Nephron (organoid): ENCODE results near the gene AGAP1.

Experiments used
- H3K27ac Mint-ChIP-seq, 3 experiments: 2 replicates each; pipeline ENCODE4 v1.8.0; 2020; ENCODE audit warnings: mixed read lengths in 3 of 3, mild to moderate bottlenecking in 2 of 3, moderate library complexity in 1 of 3
- H3K27me3 Mint-ChIP-seq: 2 replicates; pipeline ENCODE4 v1.8.0; 2021; ENCODE audit warnings: low read depth, mild to moderate bottlenecking, moderate library complexity, mixed read lengths
- H3K36me3 Mint-ChIP-seq: 2 replicates; pipeline ENCODE4 v1.8.0; 2020; ENCODE audit warnings: low read depth, mixed read lengths
- H3K4me1 Mint-ChIP-seq: 2 replicates; pipeline ENCODE4 v1.8.0; 2020; ENCODE audit warnings: mixed read lengths
- H3K4me3 Mint-ChIP-seq, 3 experiments: 2 replicates each; pipeline ENCODE4 v1.8.0; 2020; ENCODE audit warnings: mild to moderate bottlenecking in 3 of 3, mixed read lengths in 3 of 3, moderate library complexity in 2 of 3
- H3K9me3 Mint-ChIP-seq: 2 replicates; pipeline ENCODE4 v1.8.0; 2020; ENCODE audit warnings: mixed read lengths
- TF ChIP-seq, protein P1 (sequence below), 3 experiments: fragments of 200-600 bp; sonication (generic); IDR thresholded peaks; one replicate each; pipeline ENCODE4 v1.5.0; 2021; ENCODE audit warnings: antibody characterized with exemption in 3 of 3; ENCODE audit not compliant: unreplicated experiment in 3 of 3

Gene AGAP1

DNA sequence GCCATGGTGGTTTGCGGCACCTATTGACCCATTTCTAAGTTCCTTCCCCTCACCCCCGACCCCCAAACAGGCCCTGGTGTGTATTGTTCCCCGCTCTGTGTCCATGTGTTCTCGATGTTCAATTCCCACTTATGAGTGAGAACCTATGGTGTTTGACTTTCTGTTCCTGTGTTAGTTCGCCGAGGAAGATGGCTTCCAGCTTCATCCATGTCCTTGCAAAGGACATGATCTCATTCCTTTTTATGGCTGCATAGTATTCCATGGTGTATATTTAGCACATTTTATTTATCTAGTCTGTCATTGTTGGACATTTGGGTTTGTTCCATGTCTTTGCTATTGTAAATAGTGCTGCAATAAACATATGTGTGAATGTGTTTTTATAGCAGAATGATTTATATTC, 490.7 kb downstream of the AGAP1 start:
- H3K9me3 Mint-ChIP-seq = peaks cover 5% of the 10 kb centered on the region
- no peak overlapping the region for H3K4me3 Mint-ChIP-seq
- no peak overlapping the region for H3K27ac Mint-ChIP-seq
- no peaks in the 10 kb centered on the region for H3K27me3 Mint-ChIP-seq
- TF ChIP-seq, protein P1, sequence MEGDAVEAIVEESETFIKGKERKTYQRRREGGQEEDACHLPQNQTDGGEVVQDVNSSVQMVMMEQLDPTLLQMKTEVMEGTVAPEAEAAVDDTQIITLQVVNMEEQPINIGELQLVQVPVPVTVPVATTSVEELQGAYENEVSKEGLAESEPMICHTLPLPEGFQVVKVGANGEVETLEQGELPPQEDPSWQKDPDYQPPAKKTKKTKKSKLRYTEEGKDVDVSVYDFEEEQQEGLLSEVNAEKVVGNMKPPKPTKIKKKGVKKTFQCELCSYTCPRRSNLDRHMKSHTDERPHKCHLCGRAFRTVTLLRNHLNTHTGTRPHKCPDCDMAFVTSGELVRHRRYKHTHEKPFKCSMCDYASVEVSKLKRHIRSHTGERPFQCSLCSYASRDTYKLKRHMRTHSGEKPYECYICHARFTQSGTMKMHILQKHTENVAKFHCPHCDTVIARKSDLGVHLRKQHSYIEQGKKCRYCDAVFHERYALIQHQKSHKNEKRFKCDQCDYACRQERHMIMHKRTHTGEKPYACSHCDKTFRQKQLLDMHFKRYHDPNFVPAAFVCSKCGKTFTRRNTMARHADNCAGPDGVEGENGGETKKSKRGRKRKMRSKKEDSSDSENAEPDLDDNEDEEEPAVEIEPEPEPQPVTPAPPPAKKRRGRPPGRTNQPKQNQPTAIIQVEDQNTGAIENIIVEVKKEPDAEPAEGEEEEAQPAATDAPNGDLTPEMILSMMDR (IDR thresholded peaks at IDR 0.05; ENCODE audit: unreplicated experiment in 3 of 3) = no peak
- peaks cover 12% of the 10 kb centered on the region for H3K4me1 Mint-ChIP-seq
- H3K36me3 Mint-ChIP-seq = peaks cover 24% of the 10 kb centered on the region

- Mint-ChIP-seq H3K4me3 (no peak overlapping the region), H3K27ac (no peak overlapping the region), H3K4me1 (no peaks in the 10 kb centered on the region), H3K36me3 (peaks cover 19% of the 10 kb centered on the region), H3K27me3 (no peaks in the 10 kb centered on the region), H3K9me3 (peaks cover 5% of the 10 kb centered on the region)
- TF ChIP-seq, protein P1 (IDR thresholded peaks at IDR 0.05; ENCODE audit: unreplicated experiment in 3 of 3) = no peak
Observed at GRCh38 chr2:235986361-235986760, 492.5 kb downstream of the AGAP1 start.

GRCh38 chr2:235988271-235989015, 494.6 kb downstream of the AGAP1 start:
- peaks cover 5% of the 10 kb centered on the region for H3K9me3 Mint-ChIP-seq
- H3K27me3 Mint-ChIP-seq = no peaks in the 10 kb centered on the region
- H3K4me3 Mint-ChIP-seq = no peak overlapping the region
- TF ChIP-seq, protein P1 (IDR thresholded peaks at IDR 0.05; ENCODE audit: unreplicated experiment in 3 of 3) = no peak
- H3K27ac Mint-ChIP-seq = no peak overlapping the region
- no peaks in the 10 kb centered on the region for H3K4me1 Mint-ChIP-seq
- H3K36me3 Mint-ChIP-seq = peaks cover 19% of the 10 kb centered on the region

DNA sequence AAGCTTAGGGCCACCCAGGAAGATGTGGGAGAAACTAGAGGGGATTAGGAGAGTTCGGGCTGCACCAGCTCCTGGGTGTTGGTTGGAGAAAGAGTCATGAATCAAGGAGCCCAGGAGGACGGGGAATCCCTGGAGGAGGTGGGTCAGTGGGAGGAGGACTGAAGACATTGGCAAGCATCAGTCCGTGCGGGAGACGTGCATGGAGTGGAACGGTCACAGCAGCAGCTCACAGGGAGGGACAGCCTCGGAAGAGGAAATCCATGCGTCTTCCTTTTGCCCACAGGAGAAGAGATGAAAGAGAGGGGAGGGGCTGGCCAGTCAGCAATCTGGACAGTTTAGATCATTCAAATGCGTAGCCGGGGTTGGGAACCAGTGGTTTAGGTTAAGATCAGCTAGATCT, 495.7 kb downstream of the AGAP1 start:
- TF ChIP-seq, protein P1 (IDR thresholded peaks at IDR 0.05; ENCODE audit: unreplicated experiment in 3 of 3) = no peak
- Mint-ChIP-seq H3K4me1 (no peaks in the 10 kb centered on the region), H3K27me3 (no peaks in the 10 kb centered on the region), H3K4me3 (no peak overlapping the region), H3K9me3 (peaks cover 3% of the 10 kb centered on the region), H3K27ac (no peak overlapping the region), H3K36me3 (peaks cover 19% of the 10 kb centered on the region)

GRCh38 chr2:235990344-235990743, 496.5 kb downstream of the AGAP1 start:
- Mint-ChIP-seq H3K4me1 (no peaks in the 10 kb centered on the region), H3K9me3 (peaks cover 2% of the 10 kb centered on the region), H3K27ac (no peak overlapping the region), H3K4me3 (no peak overlapping the region), H3K27me3 (no peaks in the 10 kb centered on the region), H3K36me3 (peaks cover 19% of the 10 kb centered on the region)
- TF ChIP-seq, protein P1 (IDR thresholded peaks at IDR 0.05; ENCODE audit: unreplicated experiment in 3 of 3) = no peak

GRCh38 chr2:235992024-235992423, 498.2 kb downstream of the AGAP1 start:
- Mint-ChIP-seq H3K9me3 (peaks cover 2% of the 10 kb centered on the region), H3K4me3 (no peak overlapping the region), H3K36me3 (peaks cover 6% of the 10 kb centered on the region), H3K4me1 (no peaks in the 10 kb centered on the region), H3K27ac (no peak overlapping the region), H3K27me3 (no peaks in the 10 kb centered on the region)
- TF ChIP-seq, protein P1 (IDR thresholded peaks at IDR 0.05; ENCODE audit: unreplicated experiment in 3 of 3) = no peak
